ENCODE data around the gene SOAT2. TPM values are rescaled to one million over a fixed set of nuclear protein-coding genes. Genes with fewer than 3 reads are reported as not detected.
"Not testable (repeated sequence)": the region's sequence is repeated elsewhere in the genome, so short reads cannot be mapped to it uniquely, and the experiment has no call there.

Gene SOAT2
- total RNA-seq, 3 donors from 2014 or later = 0.41 TPM; not detected in 2

DNA sequence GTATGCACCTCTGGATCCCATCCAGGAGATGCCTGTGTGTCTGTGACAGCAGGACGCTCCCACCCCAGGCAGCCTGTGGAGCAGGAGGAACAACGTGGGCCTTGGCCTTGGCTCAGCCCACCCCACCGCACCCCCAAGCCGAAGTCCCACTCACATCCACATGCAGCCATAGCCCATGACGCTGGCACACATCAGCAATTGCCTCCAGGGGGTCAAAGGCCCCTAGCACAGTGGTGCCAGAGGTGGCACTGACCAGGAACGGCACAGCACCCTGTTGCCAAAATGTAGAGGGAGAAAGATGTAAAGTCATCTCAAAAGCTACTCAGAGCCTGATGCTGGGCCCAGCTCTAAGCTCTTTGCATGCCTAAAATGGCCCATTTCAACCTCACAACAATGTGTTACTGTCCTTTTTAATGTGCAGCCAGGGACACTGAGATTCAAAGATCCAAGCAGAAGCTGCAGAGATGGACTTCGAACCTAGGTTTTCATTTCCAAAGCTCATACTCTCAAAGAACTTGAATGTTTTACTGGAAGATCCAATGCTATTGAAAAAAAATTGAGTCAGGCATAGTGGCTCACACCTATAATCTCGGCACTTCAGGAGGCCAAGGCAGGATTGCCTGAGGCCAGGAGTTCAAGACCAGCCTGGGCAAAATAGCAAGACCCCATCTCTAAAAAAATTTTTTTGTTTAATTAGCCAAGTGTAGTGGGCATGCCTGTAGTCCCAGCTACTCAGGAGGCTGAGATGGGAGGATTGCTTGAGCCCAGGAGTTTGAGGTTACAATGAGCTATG lies 58.0 kb downstream of the SOAT2 start:
- TF ChIP-seq, protein P1, sequence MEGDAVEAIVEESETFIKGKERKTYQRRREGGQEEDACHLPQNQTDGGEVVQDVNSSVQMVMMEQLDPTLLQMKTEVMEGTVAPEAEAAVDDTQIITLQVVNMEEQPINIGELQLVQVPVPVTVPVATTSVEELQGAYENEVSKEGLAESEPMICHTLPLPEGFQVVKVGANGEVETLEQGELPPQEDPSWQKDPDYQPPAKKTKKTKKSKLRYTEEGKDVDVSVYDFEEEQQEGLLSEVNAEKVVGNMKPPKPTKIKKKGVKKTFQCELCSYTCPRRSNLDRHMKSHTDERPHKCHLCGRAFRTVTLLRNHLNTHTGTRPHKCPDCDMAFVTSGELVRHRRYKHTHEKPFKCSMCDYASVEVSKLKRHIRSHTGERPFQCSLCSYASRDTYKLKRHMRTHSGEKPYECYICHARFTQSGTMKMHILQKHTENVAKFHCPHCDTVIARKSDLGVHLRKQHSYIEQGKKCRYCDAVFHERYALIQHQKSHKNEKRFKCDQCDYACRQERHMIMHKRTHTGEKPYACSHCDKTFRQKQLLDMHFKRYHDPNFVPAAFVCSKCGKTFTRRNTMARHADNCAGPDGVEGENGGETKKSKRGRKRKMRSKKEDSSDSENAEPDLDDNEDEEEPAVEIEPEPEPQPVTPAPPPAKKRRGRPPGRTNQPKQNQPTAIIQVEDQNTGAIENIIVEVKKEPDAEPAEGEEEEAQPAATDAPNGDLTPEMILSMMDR (IDR thresholded peaks at IDR 0.05) = no peak
- no peak for ATAC-seq
- Histone ChIP-seq H3K4me3 (no peak overlapping the region), H3K36me3 (ENCODE audit: low read depth) (no peaks in the 10 kb centered on the region), H3K4me1 (ENCODE audit: low read depth) (no peaks in the 10 kb centered on the region), H3K9me3 (no peaks in the 10 kb centered on the region)
- intact Hi-C loops (cut with DNase I, micrococcal nuclease) = loop anchor here in 1 of 2 donors (5.0 kb wide), 1 partner anchor 36 kb away; no protein-coding TSS in a partner anchor
- DNase-seq = no peak

DNA sequence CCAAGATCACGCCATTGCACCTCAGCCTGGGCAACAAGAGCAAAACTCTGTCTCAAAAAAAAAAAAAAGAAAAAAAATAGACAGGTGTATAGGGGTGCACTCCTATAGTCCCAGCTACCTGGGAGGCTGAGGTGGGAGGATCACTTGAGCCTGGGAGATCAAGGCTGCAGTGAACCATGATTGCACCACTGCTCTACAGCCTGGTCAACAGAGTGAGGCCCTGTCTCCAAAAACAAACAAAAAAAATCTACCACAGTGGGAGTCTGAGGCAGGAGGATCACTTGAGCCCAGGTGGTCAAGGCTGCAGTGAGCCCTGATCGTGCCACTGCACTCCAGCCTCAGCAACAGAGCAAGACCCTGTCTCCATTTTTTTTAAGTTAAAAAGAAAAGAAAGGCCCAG lies 59.7 kb downstream of the SOAT2 start:
- H3K4me3 ChIP-seq; H3K9me3 ChIP-seq; H3K36me3 ChIP-seq (ENCODE audit: low read depth); DNase-seq; ATAC-seq; H3K4me1 ChIP-seq (ENCODE audit: low read depth): not testable (repeated sequence)
- intact Hi-C loops (cut with DNase I, micrococcal nuclease) = loop anchor here in 1 of 2 donors (5.0 kb wide), 1 partner anchor 34 kb away; no protein-coding TSS in a partner anchor

DNA sequence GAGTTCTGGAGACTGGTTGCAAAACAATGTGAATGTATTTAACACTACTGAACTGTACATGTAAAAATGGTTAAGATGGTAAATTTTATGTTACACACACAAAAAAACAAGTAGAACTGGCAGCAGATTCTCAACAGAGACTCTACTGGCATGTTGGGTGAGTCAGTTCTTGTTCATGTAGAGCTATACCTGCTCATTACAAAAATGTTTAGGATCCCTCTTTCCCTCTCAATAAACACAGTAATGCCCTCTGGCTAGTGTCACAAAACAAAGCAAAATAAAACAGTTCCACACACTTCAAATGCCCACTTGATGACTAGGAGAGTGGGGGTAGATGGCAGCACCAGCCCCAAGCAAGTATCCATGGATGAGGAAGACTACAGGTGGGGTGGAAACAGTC lies 63.6 kb downstream of the SOAT2 start:
- Histone ChIP-seq H3K4me3 (no peak overlapping the region), H3K36me3 (ENCODE audit: low read depth) (no peaks in the 10 kb centered on the region), H3K4me1 (ENCODE audit: low read depth) (no peaks in the 10 kb centered on the region), H3K9me3 (no peaks in the 10 kb centered on the region)
- TF ChIP-seq, protein P1 (IDR thresholded peaks at IDR 0.05) = no peak
- intact Hi-C loops (cut with DNase I, micrococcal nuclease) = no loop called here
- DNase-seq (no peak), ATAC-seq (no peak)

DNA sequence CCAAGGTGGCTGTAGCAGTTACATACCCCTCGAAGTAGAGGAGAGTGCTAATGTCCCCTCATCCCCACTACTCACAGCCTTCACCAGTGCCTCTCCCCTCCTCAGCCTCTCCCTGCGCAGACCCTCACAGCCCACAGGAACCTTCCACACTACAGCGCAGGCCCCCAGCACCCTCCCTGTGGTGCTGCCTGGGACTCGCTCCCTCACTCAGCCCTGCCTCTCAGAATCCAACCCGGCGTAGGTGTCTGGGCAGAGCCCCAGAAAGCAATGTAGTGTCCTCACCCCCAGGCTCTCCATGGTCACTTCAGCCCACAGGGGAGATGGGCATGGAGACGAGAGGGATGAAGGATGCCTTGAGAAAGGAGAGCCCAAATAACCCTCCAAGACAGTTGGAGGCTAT lies 66.4 kb downstream of the SOAT2 start:
- intact Hi-C loops (cut with DNase I, micrococcal nuclease) = no loop called here
- DNase-seq (no peak), ATAC-seq (no peak)
- TF ChIP-seq, protein P1 (IDR thresholded peaks at IDR 0.05) = no peak
- Histone ChIP-seq H3K9me3 (no peaks in the 10 kb centered on the region), H3K4me3 (no peak overlapping the region), H3K36me3 (ENCODE audit: low read depth) (no peaks in the 10 kb centered on the region), H3K4me1 (ENCODE audit: low read depth) (no peaks in the 10 kb centered on the region)

DNA sequence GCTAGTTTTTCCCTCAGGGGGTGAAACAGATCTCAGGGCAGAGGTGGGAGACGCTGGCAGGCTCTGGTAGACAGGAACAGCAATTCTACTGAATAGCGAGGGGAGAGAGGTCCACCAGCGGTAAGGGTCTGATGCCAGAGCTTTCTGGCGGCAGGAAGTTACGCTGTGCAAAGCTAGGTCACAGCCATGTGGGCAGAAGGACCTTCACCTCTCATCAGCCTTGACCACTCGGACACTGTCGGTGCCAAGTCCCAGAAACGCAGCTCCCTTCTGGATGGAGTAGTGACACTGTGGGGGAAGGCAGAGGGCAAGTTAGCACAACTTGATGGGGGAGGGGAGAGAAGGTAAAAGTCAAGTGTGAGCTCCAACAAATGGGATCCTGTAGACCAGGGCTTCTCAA lies 66.9 kb downstream of the SOAT2 start:
- TF ChIP-seq, protein P1 (IDR thresholded peaks at IDR 0.05) = no peak
- intact Hi-C loops (cut with DNase I, micrococcal nuclease) = no loop called here
- Histone ChIP-seq H3K4me1 (ENCODE audit: low read depth) (peaks cover 4% of the 10 kb centered on the region), H3K4me3 (no peak overlapping the region), H3K9me3 (no peaks in the 10 kb centered on the region), H3K36me3 (ENCODE audit: low read depth) (no peaks in the 10 kb centered on the region)
- no peak for ATAC-seq
- DNase-seq = no peak

DNA sequence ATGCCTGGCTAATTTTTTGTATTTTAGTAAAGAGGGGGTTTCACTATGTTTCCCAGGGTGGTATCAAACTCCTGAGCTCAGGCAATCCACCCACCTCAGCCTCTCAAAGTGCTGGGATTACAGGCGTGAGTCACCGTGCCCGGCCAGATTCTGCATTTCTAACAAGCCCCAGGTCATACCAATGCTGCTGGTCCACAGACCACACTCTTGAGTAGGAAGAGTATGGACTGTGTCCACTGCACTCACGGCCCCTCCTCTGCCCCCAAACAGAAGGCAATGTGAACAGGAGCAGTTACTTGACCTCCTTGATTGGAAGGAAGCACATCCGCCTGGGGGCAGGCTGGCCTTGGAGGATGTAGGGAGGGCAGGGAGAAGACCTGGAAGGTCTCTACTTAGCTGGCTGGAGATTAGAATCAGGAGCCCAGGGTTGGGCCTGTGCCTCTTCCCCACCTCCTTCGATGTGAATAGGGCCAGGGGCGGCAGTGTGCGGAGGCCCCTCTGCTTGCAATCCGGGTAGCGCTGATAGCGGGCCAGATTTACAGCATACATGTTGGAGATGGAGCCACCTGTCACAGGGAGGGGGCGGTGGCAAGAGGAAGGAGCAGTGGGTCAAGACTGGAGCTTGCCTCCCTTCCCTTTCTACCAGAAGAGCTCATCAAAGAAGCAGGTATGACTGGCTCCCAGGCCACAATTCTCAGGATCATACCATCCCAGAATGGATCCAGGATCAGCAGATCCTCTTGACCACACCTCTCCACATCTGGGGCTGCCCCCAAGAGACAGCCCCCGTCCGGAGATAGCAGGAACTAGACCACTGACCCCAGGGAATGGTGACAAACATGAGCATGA lies 67.8 kb downstream of the SOAT2 start:
- TF ChIP-seq, protein P1 (IDR thresholded peaks at IDR 0.05) = no peak
- Histone ChIP-seq H3K36me3 (ENCODE audit: low read depth) (no peaks in the 10 kb centered on the region), H3K9me3 (no peaks in the 10 kb centered on the region), H3K4me3 (no peak overlapping the region), H3K4me1 (ENCODE audit: low read depth) (peaks cover 7% of the 10 kb centered on the region)
- no peak for DNase-seq
- no peak for ATAC-seq
- intact Hi-C loops (cut with DNase I, micrococcal nuclease) = no loop called here

All from mucosa of descending colon (tissue), 3 donors.